HG03139 (cell line): ENCODE results near the gene NDUFA5.
"Not testable (repeated sequence)": the region's sequence is repeated elsewhere in the genome, so short reads cannot be mapped to it uniquely, and the experiment has no call there.

ENCODE experiments used
- ATAC-seq: cut with Tn5 transposase; IDR thresholded peaks from one replicate; pipeline ENCODE4 v1.9.1; 2021; ENCODE audit not compliant: unreplicated experiment

The NDUFA5 gene

DNA sequence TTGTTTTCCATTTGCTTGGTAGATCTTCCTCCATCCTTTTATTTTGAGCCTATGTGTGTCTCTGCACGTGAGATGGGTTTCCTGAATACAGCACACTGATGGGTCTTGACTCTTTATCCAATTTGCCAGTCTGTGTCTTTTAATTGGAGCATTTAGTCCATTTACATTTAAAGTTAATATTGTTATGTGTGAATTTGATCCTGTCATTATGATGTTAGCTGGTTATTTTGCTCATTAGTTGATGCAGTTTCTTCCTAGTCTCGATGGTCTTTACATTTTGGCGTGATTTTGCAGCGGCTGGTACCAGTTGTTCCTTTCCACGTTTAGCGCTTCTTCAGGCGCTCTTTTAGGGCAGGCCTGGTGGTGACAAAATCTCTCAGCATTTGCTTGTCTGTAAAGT lies 31.1 kb downstream of the NDUFA5 start:
- ATAC-seq, result not testable (repeated sequence)

DNA sequence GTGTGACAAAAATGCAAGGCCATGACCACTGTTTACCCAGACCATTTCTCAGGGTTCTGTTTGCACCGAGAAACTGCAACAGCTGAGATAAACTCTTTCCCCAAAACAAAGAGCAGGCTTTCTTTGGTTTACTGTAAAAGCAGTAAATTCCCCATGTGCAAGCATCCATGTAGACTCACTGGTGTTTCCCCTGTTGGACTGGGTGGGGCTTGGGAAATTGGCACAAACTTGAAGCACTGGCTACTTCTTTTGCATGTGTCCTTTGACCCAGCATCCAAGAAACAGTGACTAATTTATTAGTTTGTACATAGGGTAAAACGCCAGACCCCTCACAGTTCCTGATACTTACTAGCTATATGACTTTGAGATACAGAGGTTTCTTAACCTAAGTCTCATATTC lies 35.6 kb downstream of the NDUFA5 start:
- no peak for ATAC-seq

DNA sequence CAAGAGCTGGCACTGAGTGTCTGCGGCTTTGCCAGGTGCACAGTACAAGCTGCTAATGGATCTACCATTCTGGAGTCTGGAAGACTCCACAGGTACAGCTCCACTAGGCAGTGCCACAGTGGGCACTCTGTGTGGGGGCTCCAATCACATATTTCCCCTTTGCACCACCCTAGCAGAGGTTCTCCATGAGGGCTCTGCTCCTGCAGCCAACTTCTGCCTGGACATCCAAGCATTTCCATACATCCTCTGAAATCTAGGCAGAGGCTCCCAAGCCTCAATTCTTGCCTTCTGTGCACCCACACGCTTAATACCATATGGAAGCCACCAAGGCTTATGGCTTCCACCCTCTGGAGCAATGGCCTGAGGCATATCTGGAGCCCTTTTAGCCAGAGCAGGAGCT lies 52.4 kb downstream of the NDUFA5 start:
- ATAC-seq, result no peak

DNA sequence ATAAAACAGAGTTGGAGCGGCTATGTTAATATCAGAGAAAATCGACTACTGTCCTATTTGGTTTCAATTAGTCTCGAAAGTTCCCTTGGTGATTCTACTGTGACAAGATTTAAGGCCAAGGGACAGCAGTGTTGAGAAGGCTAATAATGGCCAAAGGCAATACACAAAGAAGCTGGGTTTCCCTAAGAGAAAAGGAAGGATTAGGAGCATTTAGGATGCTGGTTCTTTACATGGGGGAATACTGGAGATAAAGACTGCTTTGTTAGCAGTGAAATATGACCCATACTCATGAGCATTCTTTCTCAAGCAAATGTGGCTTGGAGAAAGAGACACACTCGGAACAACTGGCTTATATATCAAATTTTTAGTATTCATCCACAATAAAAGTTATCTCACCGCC lies 55.4 kb downstream of the NDUFA5 start:
- no peak for ATAC-seq

DNA sequence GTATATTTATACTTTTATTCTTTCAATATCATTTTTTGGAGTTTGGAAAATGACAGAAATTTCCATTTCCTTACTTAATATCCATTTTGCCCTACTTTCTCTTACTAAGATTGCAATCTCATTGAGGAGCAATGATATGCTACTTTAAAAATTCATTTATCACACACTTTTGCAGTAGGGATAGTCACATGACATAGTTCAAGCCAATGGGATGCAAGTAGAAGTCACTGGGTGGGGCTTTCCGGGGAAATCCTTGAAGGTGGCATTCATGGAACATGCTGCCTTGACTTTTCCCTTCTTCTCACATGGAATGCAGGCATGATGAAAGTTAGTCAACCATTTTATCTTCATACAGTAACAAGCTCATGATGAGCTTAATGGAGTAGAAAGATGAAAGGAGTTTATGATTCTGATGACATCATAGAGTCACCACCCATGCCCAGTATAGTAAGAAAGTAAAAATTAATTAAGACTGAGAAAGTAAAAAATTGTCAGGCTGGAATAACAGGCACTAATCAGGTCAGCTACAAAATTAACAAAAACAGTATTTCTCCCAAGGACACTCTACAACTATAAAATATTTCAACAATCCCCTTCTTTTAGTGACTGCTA lies 56.6 kb downstream of the NDUFA5 start:
- no peak for ATAC-seq

DNA sequence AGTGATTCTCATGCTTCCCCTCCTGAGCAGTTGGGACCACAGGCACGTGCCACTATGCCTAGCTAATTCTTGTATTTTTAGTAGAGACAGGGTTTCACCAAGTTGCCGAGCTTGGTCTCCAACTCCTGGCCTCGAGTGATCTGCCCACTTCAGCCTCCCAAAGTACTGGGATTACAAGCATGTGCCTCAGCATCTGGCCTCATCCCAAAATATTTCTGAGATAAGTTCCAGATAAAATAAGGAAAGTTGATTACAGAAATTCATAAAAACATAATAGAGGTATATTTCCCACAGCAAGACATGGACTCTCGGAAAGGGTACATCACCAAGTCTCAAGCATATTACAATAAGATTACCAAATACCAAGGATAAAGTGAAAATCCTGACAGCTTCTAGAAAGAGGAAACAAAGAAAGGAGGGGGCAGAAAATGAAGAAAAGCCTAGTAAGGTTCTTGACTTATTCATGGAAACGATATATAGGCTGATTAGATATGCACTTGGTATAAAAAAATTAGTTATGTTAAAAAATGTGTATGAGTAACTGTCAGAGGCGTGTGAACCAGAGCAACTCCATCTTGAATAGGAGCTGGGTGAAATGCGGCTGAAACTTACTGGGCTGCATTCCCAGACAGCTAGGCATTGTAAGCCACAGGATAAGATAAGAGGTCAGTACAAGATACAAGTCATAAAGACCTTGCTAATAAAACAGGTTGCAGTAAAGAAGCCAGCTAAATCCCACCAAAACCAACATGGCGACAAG lies 58.2 kb downstream of the NDUFA5 start:
- ATAC-seq, result no peak

DNA sequence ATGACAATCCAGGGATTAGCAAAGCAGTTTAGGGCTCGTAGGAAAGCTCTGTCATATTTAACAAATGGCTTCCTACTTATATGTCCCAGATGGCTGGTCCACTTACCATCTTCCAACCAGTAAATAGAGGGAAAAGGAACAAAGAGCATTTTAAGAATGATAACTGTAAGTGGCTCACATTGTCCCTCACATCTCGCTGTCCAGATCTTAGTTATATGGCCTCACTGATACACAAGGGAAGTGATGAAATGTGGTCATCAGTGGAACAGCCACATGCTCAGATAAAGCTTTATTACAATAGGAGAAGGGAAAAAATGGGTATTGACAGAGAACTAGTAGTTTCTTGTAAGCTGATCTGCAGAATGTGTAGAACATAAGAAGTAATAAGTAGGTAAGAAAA lies 59.0 kb downstream of the NDUFA5 start:
- no peak for ATAC-seq

DNA sequence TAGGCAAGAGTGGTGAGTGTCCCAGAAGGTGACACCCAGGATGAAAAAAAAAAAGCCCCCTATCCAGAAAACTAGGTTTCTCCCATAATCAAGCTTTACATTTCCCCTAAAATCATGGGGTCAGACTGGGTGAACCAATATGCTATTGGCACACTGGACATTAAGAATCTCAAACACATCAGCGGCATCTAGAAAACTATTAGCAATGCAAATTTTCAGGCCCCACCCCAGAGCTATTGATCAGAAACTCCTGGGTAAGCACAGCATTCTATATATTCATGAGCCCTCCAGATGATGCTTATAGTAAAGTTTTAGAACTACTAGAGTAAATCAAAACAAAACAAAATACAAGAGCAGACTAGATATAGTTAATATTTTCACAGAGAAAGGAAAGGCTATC lies 59.6 kb downstream of the NDUFA5 start:
- no peak for ATAC-seq

DNA sequence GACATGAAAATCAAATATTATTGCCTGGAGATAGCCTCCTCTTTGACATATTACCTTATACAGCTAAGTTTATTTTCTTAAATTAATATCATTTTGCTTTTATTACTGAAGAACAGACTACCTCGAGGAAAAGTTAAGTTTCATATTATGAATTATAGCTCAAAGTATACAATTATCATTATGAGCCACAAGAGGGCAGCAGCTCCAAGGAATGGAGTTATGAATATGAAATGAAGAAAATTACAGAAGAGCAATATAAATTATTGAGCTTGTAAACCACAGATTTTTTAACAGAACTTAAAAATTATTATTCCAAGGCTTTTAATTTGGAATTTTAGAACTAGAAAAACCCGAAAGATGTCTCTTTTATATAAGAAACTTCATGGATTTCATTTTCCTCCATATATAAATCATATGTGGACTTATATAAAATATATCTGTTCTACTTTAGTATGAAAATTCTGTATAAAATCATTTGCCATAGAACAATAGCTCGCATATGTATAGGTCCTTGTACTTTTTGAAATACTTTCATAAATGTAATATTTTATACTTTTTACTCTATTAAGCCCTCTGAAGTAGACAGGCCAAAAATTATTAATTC lies 63.3 kb downstream of the NDUFA5 start:
- peak; percentile 58 for ATAC-seq

DNA sequence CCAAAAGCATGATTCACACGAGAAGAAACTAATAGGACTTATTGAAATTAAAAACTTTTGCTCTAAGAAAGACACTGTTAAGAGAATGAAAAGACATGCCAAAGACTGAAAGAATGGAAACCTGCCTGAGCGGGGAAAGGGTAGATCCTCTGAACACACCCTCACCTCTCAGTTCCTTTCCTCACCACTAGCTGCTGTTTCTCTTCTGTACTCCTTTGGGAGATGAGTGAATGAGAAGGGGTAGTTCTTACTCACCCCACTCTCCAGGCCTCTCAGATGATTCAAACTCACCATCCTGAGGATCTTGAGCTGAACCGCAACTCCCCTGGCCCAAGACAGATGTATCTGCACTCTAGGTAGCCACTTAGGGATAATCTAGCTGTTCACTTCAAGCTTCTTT lies 65.1 kb downstream of the NDUFA5 start:
- peak; percentile 65 for ATAC-seq
